Stimulated activated CD4-positive, alpha-beta T cell treated with anti-CD3 and anti-CD28 coated beads, Interleukin-15, amount 100 ng/mL, for 48 hours (primary cell): ENCODE data around the gene ACOT12.

ENCODE experiments used
- DNase-seq, 2 donors: peaks; one replicate each; pipeline ENCODE4 v3.0.0-alpha.2; 2020; ENCODE audit warnings: low read depth in 2 of 2

The ACOT12 gene

GRCh38 chr5:81400375-81400774, 6.4 kb upstream of the ACOT12 start:
- no peak for DNase-seq

DNA sequence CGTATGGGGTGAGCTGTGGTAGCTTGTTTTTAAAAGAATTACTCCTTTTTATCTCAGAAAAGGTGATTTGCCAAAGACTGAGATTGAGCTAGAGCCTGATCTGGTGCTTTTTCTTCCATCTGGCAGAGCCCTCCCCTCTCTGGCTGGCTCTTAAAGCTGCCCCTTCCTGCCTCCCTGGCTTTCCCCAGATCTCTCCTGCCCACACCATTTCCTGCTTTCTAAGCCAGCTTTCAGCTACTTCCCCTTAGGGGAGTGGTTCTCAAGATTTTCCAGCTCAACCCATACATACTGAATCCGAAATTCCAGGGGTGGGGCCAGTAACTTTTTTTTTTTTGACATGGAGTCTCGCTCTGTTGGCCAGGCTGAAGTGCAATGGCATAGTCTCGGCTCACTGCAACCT, 4.8 kb upstream of the ACOT12 start:
- DNase-seq: no peak

DNA sequence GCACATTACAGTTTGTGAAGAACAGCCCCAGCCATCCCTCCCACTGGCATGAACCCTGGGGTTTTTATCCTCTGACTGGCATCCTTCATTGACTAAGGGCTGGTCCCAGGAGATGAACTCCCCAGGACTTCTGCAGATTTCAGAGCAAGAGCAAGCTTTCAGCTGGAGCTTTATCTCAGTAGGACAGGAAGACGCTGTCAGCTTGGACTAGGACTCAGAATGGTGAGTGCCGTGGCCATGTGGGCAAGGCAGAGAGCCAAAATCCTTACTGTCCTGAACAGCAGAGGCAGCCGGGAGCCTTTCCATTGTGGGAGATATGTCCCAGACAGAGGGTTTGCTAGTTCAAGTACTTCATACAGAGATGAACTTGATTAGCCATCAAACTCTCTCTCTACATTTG, 3.2 kb upstream of the ACOT12 start:
- DNase-seq: no peak

DNA sequence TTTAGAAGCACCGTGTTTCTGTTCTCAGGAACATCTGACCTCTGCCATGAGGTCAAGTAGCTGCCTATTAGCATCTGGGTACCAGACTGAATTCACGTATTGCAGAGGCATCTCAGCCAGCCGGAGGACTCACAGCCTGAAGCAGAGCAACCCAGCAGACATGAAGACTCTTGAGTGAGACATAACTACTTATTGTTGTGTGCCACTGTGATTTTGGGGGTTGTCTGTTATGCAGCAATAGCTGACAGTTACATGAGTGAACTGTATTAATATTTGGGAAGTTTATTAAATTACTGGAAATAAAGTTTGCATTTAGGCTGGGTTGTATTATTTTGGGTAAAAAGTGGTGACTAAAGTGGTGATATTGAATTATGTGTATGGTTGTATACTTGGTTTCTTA, 1.3 kb upstream of the ACOT12 start:
- no peak for DNase-seq

DNA sequence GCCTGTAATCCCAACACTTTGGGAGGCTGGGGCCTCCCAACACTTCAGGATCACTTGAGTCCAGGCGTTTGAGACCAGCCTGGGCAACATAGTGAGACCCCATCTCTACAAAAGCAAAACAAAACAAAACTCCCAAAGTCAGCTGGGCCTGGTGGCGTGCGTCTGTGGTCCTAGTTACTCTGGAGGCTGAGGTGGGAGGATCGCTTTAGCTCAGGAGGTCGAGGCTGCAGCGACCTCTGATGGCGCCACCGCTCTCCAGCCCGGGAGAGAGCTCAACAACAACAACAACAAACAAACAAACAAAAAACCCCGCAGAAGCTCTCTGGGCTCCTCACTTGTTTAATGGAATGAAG, 528 bp downstream of the ACOT12 start:
- no peak for DNase-seq

DNA sequence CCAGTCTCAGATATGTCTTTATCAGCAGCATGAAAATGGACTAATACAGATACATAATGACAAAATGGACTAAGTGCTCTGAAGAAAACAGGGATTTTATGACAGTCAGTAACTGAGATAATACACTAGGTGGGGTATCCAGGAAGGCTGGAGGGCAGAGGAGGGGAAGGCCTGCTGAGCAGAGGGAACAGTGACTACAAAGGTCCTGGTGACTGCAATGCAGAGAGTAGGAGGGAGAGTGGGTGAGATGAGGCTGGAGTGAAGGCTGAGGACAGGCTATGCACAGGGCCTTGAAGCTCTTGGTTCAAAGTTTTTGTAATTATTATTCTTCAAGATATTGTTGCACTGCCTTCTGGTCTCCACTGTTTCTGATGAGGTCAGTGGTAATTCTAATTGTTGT, 4.9 kb downstream of the ACOT12 start:
- DNase-seq: no peak

- no peak for DNase-seq
Measured at GRCh38 chr5:81388169-81388568, 5.8 kb downstream of the ACOT12 start.

DNA sequence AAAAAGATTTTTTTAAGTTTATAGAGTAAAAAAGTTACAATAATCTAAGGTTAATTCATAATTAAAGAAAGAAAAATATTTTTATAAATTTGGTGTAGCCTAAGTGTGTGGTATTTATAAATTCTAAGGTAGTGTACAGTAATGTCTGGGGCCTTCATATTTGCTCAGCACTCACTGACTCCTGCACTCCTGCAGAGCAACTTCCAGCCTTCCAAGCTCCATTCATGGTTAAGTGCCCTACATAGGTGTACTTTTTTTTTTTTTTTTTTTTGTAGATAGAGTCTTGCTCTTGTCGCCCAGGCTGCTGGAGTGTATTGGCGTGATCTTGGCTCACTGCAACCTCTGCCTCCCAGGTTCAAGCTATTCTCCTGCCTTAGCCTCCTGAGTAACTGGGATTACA, 10.1 kb downstream of the ACOT12 start:
- DNase-seq: no peak

DNA sequence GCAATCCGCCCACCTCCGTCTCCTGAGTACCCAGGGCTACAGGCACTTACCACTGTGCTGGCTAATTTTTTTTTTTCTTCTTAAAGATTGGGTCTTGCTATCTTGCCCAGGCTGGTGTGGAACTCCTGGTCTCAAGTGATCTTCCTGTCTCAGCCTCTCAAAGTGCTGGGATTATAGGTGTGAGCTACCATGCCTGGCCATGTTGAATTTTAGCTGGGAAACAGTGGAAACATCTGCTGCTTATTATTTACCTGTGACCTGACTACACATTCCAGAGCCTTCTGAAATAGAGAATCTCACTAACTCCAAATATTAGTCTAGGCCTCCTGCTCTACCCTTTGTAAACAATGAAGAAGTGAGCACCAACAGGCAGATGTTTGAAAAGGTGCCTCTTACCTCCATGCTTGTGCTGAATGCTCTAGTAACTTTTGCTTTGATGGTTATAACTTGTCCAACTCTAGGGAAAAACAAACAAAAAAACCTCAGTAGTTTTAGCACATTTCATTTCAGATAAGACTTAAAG, 22.5 kb downstream of the ACOT12 start:
- DNase-seq: no peak

DNA sequence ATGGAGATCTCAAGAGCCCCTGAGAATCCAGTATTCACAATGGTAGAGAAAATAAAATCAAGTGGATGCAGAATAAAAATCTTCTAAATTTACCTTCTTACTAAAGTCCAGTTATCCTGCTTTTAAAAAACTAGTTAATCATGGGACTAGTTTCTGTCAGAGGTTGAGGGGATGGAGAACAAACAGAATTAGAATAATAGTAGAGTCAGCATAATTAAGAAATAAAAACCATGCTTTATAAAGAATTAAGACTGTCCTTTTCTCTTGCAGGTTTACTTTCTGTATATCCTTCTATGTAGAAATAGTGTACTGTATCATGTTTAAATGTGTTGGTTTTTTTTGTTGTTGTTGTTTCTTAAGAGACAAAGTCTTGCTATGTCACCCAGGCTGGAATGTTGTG, 23.0 kb downstream of the ACOT12 start:
- DNase-seq: no peak

DNA sequence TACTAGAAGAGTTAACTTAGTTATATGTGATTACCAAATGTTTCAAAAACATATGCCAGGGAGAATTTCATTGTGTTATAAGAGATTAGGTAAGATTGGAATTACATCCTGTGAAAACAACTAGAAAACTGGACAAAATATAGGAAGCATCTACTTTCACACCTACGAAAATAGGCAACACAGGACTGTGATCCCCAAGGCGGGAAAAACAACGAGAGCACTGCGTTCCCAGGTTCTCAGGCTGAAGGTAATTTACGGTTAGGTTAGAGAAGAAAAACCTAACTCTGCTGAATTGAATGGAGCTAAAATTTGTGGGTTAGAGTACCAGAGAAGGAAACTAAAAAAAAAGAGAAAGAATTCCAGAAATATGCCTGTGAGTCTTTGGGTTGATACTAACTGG, 28.4 kb downstream of the ACOT12 start:
- DNase-seq: no peak

DNA sequence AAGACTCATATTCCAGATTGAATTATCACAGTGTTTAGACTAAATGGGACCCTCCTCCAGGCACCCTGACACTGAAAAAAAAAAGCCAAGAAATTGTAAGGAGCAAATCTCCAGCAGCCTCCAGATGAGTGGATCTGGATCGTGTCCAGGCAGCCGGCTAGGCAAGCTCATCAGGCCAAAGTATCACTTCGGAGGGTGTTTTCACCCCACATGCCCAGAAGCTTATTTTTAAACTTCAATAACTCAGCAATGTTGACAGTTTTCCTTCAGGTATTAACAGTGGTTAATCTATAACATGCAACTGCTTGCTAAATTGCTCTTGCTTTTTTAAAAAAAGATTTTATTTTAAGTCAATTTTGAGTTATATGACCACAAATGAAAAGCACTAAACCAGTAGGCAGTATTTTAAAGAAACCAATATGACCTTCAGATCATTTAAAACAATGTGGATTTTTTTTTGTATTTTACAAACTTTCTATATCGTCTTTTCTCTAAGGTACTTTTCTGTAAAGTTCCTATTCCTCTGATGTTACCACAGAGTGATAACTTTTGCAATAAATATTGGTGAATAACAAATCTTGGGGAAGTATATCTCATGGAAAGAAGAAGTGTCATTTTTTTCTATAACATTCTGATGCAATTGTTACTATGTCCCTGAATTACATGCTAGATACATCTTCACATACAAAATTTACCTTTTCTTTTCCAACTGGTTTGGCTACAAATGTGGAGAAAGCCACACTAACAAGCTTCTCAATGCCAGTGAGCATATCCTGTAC, 30.7 kb downstream of the ACOT12 start:
- no peak for DNase-seq

DNA sequence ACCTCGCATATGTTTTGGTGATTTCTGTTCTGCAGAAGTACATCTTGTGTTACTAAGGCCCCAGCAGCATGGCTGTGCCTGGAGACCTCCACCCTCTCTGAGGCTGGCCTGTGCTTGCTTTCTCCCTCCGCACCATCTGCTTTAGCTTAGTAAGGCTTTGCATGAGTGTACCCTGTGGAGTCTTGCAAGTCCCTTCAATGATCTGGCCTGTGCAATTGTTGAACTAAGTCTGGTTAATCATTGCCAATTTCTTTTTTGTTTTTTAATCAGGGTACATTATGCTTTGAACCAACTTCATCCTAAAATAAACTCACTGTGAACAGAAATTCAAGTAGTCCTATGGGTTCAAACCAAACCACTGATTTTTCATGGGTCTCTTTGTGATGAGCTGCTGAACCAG, 32.3 kb downstream of the ACOT12 start:
- DNase-seq: no peak

DNA sequence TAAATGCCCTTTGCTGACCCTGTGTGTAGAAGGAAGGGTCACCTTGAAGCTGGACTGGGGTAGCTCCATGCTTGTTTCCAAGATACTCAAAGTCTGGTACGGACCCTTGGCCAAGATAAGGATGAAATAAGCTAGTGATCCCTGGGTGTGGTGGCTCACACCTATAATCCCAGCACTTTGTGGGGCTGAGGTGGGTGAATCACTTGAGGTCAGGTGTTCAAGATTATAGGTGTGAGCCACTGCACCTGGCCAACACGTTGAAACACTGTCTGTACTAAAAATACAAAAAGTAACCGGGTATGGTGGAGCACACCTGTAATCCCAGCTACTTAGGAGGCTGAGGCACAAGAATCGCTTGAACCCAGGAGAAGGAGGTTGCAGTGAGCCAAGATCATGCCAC, 33.3 kb downstream of the ACOT12 start:
- DNase-seq: no peak

GRCh38 chr5:81359881-81360280, 34.1 kb downstream of the ACOT12 start:
- no peak for DNase-seq

GRCh38 chr5:81359108-81359507, 34.8 kb downstream of the ACOT12 start:
- DNase-seq: no peak

GRCh38 chr5:81355291-81356251, 38.4 kb downstream of the ACOT12 start:
- no peak for DNase-seq

GRCh38 chr5:81354093-81354492, 39.8 kb downstream of the ACOT12 start:
- DNase-seq: no peak

GRCh38 chr5:81353189-81353588, 40.7 kb downstream of the ACOT12 start:
- DNase-seq: no peak

- DNase-seq: no peak
Measured at GRCh38 chr5:81350507-81350906, 43.4 kb downstream of the ACOT12 start.

- no peak for DNase-seq
Measured at GRCh38 chr5:81349161-81349560, 44.8 kb downstream of the ACOT12 start.

DNA sequence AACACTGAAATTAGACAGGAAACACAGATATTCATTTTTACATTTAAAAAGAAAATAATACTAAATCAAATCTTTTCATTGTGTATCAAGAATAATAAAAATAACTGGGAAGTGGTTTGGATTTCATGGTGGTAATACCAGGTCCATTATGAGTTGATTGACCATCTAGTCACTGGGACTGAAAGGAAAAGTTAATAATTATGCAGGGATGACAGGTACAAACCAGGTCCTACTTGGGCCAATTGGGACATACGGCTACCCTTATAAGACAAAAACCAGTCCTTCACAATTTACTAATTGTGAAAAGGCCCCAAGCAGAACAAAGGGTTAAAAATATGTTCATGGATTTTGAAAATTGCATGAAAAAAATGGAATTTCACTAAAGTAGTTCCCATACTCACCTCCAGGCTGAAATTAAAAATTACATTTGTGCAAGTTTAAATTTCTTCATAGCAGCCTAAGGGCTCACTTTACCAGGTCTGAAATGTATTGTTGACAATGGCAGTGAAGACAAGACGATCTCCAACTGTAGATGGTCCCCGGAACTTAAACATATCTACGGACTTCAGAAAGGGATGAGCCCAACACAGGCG, 48.4 kb downstream of the ACOT12 start:
- no peak for DNase-seq
